HepG2 (cell line): ENCODE measurements around the gene POLR1H. TPM values are rescaled to one million over a fixed set of nuclear protein-coding genes. Genes with fewer than 3 reads are reported as not detected.

Experiments
- AKAP8 ChIP-seq: sonication (generic); formaldehyde crosslinking; IDR thresholded peaks from 2 replicates; pipeline ENCODE4 v1.5.1; 2020; ENCODE audit warnings: mild to moderate bottlenecking, missing genetic modification reagents
- ATAD3A ChIP-seq: sonication (generic); formaldehyde crosslinking; IDR thresholded peaks from 2 replicates; pipeline ENCODE4 v1.4.0; 2020; ENCODE audit warnings: missing genetic modification reagents
- ATF5 ChIP-seq: sonication (generic); formaldehyde crosslinking; IDR thresholded peaks from 2 replicates; pipeline ENCODE4 v1.4.0; 2020; ENCODE audit warnings: mild to moderate bottlenecking, low read depth, missing genetic modification reagents
- CSRNP2 ChIP-seq: sonication (generic); formaldehyde crosslinking; conservative IDR thresholded peaks from 2 replicates; pipeline ENCODE4 v1.8.0; 2022; ENCODE audit warnings: low read depth, missing genetic modification reagents
- ELF1 ChIP-seq: sonication (generic); formaldehyde crosslinking; IDR thresholded peaks from 2 replicates; pipeline ENCODE4 v1.4.0; 2020; ENCODE audit warnings: missing genetic modification reagents
- GPBP1L1 ChIP-seq: sonication (generic); formaldehyde crosslinking; IDR thresholded peaks from 2 replicates; pipeline ENCODE4 v1.5.0; 2020; ENCODE audit warnings: mild to moderate bottlenecking, missing genetic modification reagents
- GPN1 ChIP-seq: sonication (generic); formaldehyde crosslinking; IDR thresholded peaks from 2 replicates; pipeline ENCODE4 v1.5.1; 2020; ENCODE audit warnings: missing genetic modification reagents, borderline replicate concordance
- GTF3A ChIP-seq: sonication (generic); formaldehyde crosslinking; conservative IDR thresholded peaks from 2 replicates; pipeline ENCODE4 v1.4.0; 2020; ENCODE audit warnings: mild to moderate bottlenecking, missing genetic modification reagents
- JARID2 ChIP-seq: sonication (generic); formaldehyde crosslinking; IDR thresholded peaks from 2 replicates; pipeline ENCODE4 v1.8.1; 2023; ENCODE audit warnings: missing genetic modification reagents, inconsistent platforms; ENCODE audit not compliant: insufficient replicate concordance
- MIER2 ChIP-seq: IDR thresholded peaks from 2 replicates; pipeline ENCODE4 v1.6.1; 2016; ENCODE audit warnings: missing biosample characterization, missing genetic modification reagents
- MTA1 ChIP-seq: sonication (generic); formaldehyde crosslinking; IDR thresholded peaks from 2 replicates; pipeline ENCODE4 v1.4.0; 2020; ENCODE audit warnings: missing genetic modification reagents, mild to moderate bottlenecking, borderline replicate concordance
- MTF2 ChIP-seq: sonication (generic); formaldehyde crosslinking; IDR thresholded peaks from 2 replicates; pipeline ENCODE4 v1.5.0; 2020; ENCODE audit warnings: missing genetic modification reagents, borderline replicate concordance
- NKX3-1 ChIP-seq: sonication (generic); formaldehyde crosslinking; IDR thresholded peaks from 2 replicates; pipeline ENCODE4 v1.5.0; 2020; ENCODE audit warnings: missing genetic modification reagents
- RBFOX2 ChIP-seq: fragments of 200-400 bp; formaldehyde crosslinking; IDR thresholded peaks from 2 replicates; pipeline ENCODE4 v1.6.1; 2017; ENCODE audit warnings: low read depth, mild to moderate bottlenecking, low read length
- RFXANK ChIP-seq: IDR thresholded peaks from 2 replicates; pipeline ENCODE4 v1.6.1; 2016
- TBP ChIP-seq: sonication (generic); formaldehyde crosslinking; IDR thresholded peaks from 2 replicates; pipeline ENCODE4 v1.5.0; 2020; ENCODE audit warnings: missing genetic modification reagents
- TFAP4 ChIP-seq: sonication (generic); IDR thresholded peaks from 2 replicates; pipeline ENCODE4 v1.6.1; 2016; ENCODE audit warnings: low read depth, borderline replicate concordance
- ZBTB20 ChIP-seq: sonication (generic); formaldehyde crosslinking; IDR thresholded peaks from 2 replicates; pipeline ENCODE4 v1.8.1; 2023; ENCODE audit warnings: missing genetic modification reagents, low read depth, mild to moderate bottlenecking, borderline replicate concordance
- ZBTB8A ChIP-seq: sonication (generic); formaldehyde crosslinking; IDR thresholded peaks from 2 replicates; pipeline ENCODE4 v1.4.0; 2020; ENCODE audit warnings: mild to moderate bottlenecking, low read depth, missing genetic modification reagents, borderline replicate concordance
- ZC3H13 ChIP-seq: sonication (generic); formaldehyde crosslinking; IDR thresholded peaks from 2 replicates; pipeline ENCODE4 v1.8.1; 2023; ENCODE audit warnings: mild to moderate bottlenecking, missing genetic modification reagents, moderate library complexity
- ZNF230 ChIP-seq: sonication (generic); formaldehyde crosslinking; IDR thresholded peaks from 2 replicates; pipeline ENCODE4 v1.4.0; 2020; ENCODE audit warnings: mild to moderate bottlenecking, missing genetic modification reagents
- ZNF501 ChIP-seq: sonication (generic); formaldehyde crosslinking; IDR thresholded peaks from 2 replicates; pipeline ENCODE4 v1.5.1; 2020; ENCODE audit warnings: mild to moderate bottlenecking, moderate library complexity, missing genetic modification reagents
- ZNF503 ChIP-seq: sonication (generic); formaldehyde crosslinking; IDR thresholded peaks from 2 replicates; pipeline ENCODE4 v1.4.0; 2020; ENCODE audit warnings: missing genetic modification reagents
- ZSCAN31 ChIP-seq: sonication (generic); formaldehyde crosslinking; IDR thresholded peaks from 2 replicates; pipeline ENCODE4 v1.5.0; 2020; ENCODE audit warnings: low read depth, mild to moderate bottlenecking, missing genetic modification reagents
- polyA plus RNA-seq, 8 experiments: library from polyadenylated mRNA; depleted of rRNA in 3 of 8; stranded (reverse) in 7 of 8; unstranded in 1 of 8; fragments of >200 nt; fragmentation: Illumina TruSeq in 4 of 8; extraction: Trizol in 4 of 8; gene quantifications; 2 replicates each; pipeline versions ENCODE4 v1.2.1 to v1.2.3, GENCODE V29; 2011 to 2016; ENCODE audit warnings: low read depth in 4 of 8, missing spikeins in 1 of 8, mixed read lengths in 1 of 8; ENCODE audit not compliant: insufficient read depth in 1 of 8
- total RNA-seq, 5 experiments: library from RNA; depleted of rRNA; stranded (reverse); fragments of >200 nt; fragmentation: Illumina TruSeq; extraction: Trizol; gene quantifications; 2 replicates each; pipeline ENCODE4 v1.2.3, GENCODE V29; 2016; ENCODE audit warnings: low read depth in 1 of 5

Gene POLR1H
- total and polyA plus RNA-seq, 2 of the 13 experiments (the other 11 are each of a cell fraction or from before 2014, with no cell fraction given): 61.4 to 79.8 TPM

- TF ChIP-seq ZNF503 (CRISPR knock-in tag) (peak; percentile 94), TFAP4 (peak; percentile 76), TBP (CRISPR knock-in tag) (no peak), GPN1 (no peak), ZSCAN31 (CRISPR knock-in tag) (peak; percentile 93), ZC3H13 (peak; percentile 91; the same call in 1 of the 2 replicates), RBFOX2 (peak; percentile 60), GPBP1L1 (CRISPR knock-in tag) (no peak), CSRNP2 (CRISPR knock-in tag) (no peak), MIER2 (CRISPR knock-in tag) (peak; percentile 61; the same call in 1 of the 2 replicates), ZBTB8A (CRISPR knock-in tag) (no peak; the same call in 1 of the 2 replicates), ZBTB20 (CRISPR knock-in tag) (peak; percentile 76; the same call in 1 of the 2 replicates), AKAP8 (CRISPR knock-in tag) (peak; percentile 24; the same call in 1 of the 2 replicates), NKX3-1 (CRISPR knock-in tag) (no peak), JARID2 (CRISPR knock-in tag) (no peak), ELF1 (CRISPR knock-in tag) (peak; percentile 69), GTF3A (CRISPR knock-in tag) (0 out of 2 replicates have a peak, but pooled peaks have one; percentile 65), ZNF501 (CRISPR knock-in tag) (peak; percentile 50; the same call in 1 of the 2 replicates), ATF5 (CRISPR knock-in tag) (no peak), RFXANK (CRISPR knock-in tag) (no peak), MTA1 (peak; percentile 77), ZNF230 (CRISPR knock-in tag) (peak; percentile 25; the same call in 1 of the 2 replicates), MTF2 (CRISPR knock-in tag) (peak; percentile 92; the same call in 1 of the 2 replicates), ATAD3A (CRISPR knock-in tag) (no peak; the same call in 1 of the 2 replicates)
Measured at GRCh38 chr6:30100585-30101443, 39.7 kb downstream of the POLR1H start (continued).
